ENCODE results near the gene IL24.

The IL24 gene

GRCh38 chr1:206909883-206910318, 12.7 kb downstream of the IL24 start:
- Histone ChIP-seq H3K36me3 (ENCODE audit: insufficient read depth, low read length) (no peaks in the 10 kb centered on the region), H3K9me3 (ENCODE audit: low read depth, low read length) (no peaks in the 10 kb centered on the region), H3K27ac (no peak overlapping the region), H3K9ac (ENCODE audit: insufficient read length) (no peak overlapping the region), H3K4me3 (peak overlapping the region; percentile 69)
- no peak for TF ChIP-seq EZH2 (IDR thresholded peaks at IDR 0.05)
- no peak for TF ChIP-seq FOXP2 (optimal IDR thresholded peaks at IDR 0.05; ENCODE audit: control extremely low read depth, extremely low read length, insufficient read depth)
- no peak for TF ChIP-seq POLR2AphosphoS5 (IDR thresholded peaks at IDR 0.05; ENCODE audit: borderline replicate concordance, low read depth, low read length)
- DNase-seq (ENCODE audit: low read depth, low spot score) = no peak

GRCh38 chr1:206911064-206911663, 13.9 kb downstream of the IL24 start:
- no peak overlapping the region for H3K9ac ChIP-seq (ENCODE audit: insufficient read length)
- H3K27ac ChIP-seq = no peak overlapping the region
- H3K9me3 ChIP-seq (ENCODE audit: low read depth, low read length) = no peaks in the 10 kb centered on the region
- H3K4me3 ChIP-seq = no peak overlapping the region
- H3K36me3 ChIP-seq (ENCODE audit: insufficient read depth, low read length) = no peaks in the 10 kb centered on the region
- TF ChIP-seq EZH2 (IDR thresholded peaks at IDR 0.05) = no peak
- TF ChIP-seq POLR2AphosphoS5 (IDR thresholded peaks at IDR 0.05; ENCODE audit: borderline replicate concordance, low read depth, low read length) = no peak
- DNase-seq (ENCODE audit: low read depth, low spot score) = no peak

GRCh38 chr1:206912445-206913095, 15.3 kb downstream of the IL24 start:
- Histone ChIP-seq H3K4me3 (no peak overlapping the region), H3K36me3 (ENCODE audit: insufficient read depth, low read length) (no peaks in the 10 kb centered on the region), H3K9me3 (ENCODE audit: low read depth, low read length) (no peaks in the 10 kb centered on the region), H3K27ac (no peak overlapping the region), H3K9ac (ENCODE audit: insufficient read length) (no peak overlapping the region)
- TF ChIP-seq FOXP2 (optimal IDR thresholded peaks at IDR 0.05; ENCODE audit: control extremely low read depth, extremely low read length, insufficient read depth) (no peak), EZH2 (IDR thresholded peaks at IDR 0.05) (no peak), POLR2AphosphoS5 (IDR thresholded peaks at IDR 0.05; ENCODE audit: borderline replicate concordance, low read depth, low read length) (no peak)
- DNase-seq (ENCODE audit: low read depth, low spot score) = no peak

GRCh38 chr1:206913766-206914537, 16.7 kb downstream of the IL24 start:
- H3K9ac ChIP-seq (ENCODE audit: insufficient read length) = no peak overlapping the region
- TF ChIP-seq FOXP2 (optimal IDR thresholded peaks at IDR 0.05; ENCODE audit: control extremely low read depth, extremely low read length, insufficient read depth) (no peak), POLR2AphosphoS5 (IDR thresholded peaks at IDR 0.05; ENCODE audit: borderline replicate concordance, low read depth, low read length) (no peak), EZH2 (IDR thresholded peaks at IDR 0.05) (no peak)
- DNase-seq (ENCODE audit: low read depth, low spot score) = no peak
- no peaks in the 10 kb centered on the region for H3K36me3 ChIP-seq (ENCODE audit: insufficient read depth, low read length)
- no peak overlapping the region for H3K4me3 ChIP-seq
- no peak overlapping the region for H3K27ac ChIP-seq
- H3K9me3 ChIP-seq (ENCODE audit: low read depth, low read length) = no peaks in the 10 kb centered on the region

GRCh38 chr1:206915030-206915735, 17.9 kb downstream of the IL24 start:
- Histone ChIP-seq H3K9me3 (ENCODE audit: low read depth, low read length) (no peaks in the 10 kb centered on the region), H3K9ac (ENCODE audit: insufficient read length) (no peak overlapping the region), H3K36me3 (ENCODE audit: insufficient read depth, low read length) (no peaks in the 10 kb centered on the region), H3K4me3 (no peak overlapping the region), H3K27ac (no peak overlapping the region)
- DNase-seq (ENCODE audit: low read depth, low spot score) = no peak
- no peak for TF ChIP-seq FOXP2 (optimal IDR thresholded peaks at IDR 0.05; ENCODE audit: control extremely low read depth, extremely low read length, insufficient read depth)
- no peak for TF ChIP-seq POLR2AphosphoS5 (IDR thresholded peaks at IDR 0.05; ENCODE audit: borderline replicate concordance, low read depth, low read length)
- TF ChIP-seq EZH2 (IDR thresholded peaks at IDR 0.05) = no peak

GRCh38 chr1:206916000-206916709, 18.9 kb downstream of the IL24 start:
- DNase-seq (ENCODE audit: low read depth, low spot score) = no peak
- Histone ChIP-seq H3K9me3 (ENCODE audit: low read depth, low read length) (no peaks in the 10 kb centered on the region), H3K9ac (ENCODE audit: insufficient read length) (no peak overlapping the region), H3K4me3 (no peak overlapping the region), H3K27ac (no peak overlapping the region), H3K36me3 (ENCODE audit: insufficient read depth, low read length) (no peaks in the 10 kb centered on the region)
- TF ChIP-seq POLR2AphosphoS5 (IDR thresholded peaks at IDR 0.05; ENCODE audit: borderline replicate concordance, low read depth, low read length) = no peak
- no peak for TF ChIP-seq FOXP2 (optimal IDR thresholded peaks at IDR 0.05; ENCODE audit: control extremely low read depth, extremely low read length, insufficient read depth)
- TF ChIP-seq EZH2 (IDR thresholded peaks at IDR 0.05) = no peak

- TF ChIP-seq POLR2AphosphoS5 (IDR thresholded peaks at IDR 0.05; ENCODE audit: borderline replicate concordance, low read depth, low read length) = no peak
- DNase-seq (ENCODE audit: low read depth, low spot score) = no peak
- no peaks in the 10 kb centered on the region for H3K9me3 ChIP-seq (ENCODE audit: low read depth, low read length)
- H3K4me3 ChIP-seq = no peak overlapping the region
- no peak overlapping the region for H3K27ac ChIP-seq
- no peaks in the 10 kb centered on the region for H3K36me3 ChIP-seq (ENCODE audit: insufficient read depth, low read length)
- no peak overlapping the region for H3K9ac ChIP-seq (ENCODE audit: insufficient read length)
Measured at GRCh38 chr1:206918076-206918475, 20.8 kb downstream of the IL24 start.

All from SK-N-MC (cell line).